Vagina (tissue), 2 donors: ENCODE results near the gene ARHGAP8.

Source experiments
- POLR2A ChIP-seq, 2 donors: fragments of 450-650 bp; IDR thresholded peaks; one replicate each; pipeline ENCODE4 v1.6.1; 2017; ENCODE audit warnings: antibody characterized with exemption in 2 of 2, mild to moderate bottlenecking in 2 of 2, moderate library complexity in 2 of 2
- TF ChIP-seq, protein P1 (sequence below), 3 experiments: fragments of 450-650 bp in 2 of 3; fragments of 200-600 bp in 1 of 3; sonication (generic) in 1 of 3; IDR thresholded peaks; one replicate each; pipeline ENCODE4 v1.5.1; 2017 to 2019; ENCODE audit warnings: antibody characterized with exemption in 3 of 3, mild to moderate bottlenecking in 2 of 3, moderate library complexity in 2 of 3

DNA sequence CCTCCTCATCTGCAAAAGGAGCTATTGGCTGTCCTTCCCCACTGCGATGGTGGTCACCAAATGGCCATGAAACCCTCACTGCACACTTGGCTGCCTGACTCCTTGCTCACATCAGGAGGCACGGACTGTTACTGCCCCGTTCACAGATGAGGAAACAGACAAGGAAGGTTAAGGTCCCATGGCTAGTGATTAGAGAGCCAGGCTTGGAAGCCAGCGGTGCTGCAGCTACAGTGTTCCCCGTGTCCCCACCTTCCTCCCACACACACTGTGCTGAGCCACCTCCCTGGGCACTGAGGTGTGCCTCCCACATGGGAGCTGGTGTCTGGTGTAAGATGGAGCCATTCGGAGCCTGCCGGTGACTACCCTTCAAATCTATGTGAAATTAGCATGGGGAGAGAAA, 2.6 kb downstream of the ARHGAP8 start:
- TF ChIP-seq, protein P1, sequence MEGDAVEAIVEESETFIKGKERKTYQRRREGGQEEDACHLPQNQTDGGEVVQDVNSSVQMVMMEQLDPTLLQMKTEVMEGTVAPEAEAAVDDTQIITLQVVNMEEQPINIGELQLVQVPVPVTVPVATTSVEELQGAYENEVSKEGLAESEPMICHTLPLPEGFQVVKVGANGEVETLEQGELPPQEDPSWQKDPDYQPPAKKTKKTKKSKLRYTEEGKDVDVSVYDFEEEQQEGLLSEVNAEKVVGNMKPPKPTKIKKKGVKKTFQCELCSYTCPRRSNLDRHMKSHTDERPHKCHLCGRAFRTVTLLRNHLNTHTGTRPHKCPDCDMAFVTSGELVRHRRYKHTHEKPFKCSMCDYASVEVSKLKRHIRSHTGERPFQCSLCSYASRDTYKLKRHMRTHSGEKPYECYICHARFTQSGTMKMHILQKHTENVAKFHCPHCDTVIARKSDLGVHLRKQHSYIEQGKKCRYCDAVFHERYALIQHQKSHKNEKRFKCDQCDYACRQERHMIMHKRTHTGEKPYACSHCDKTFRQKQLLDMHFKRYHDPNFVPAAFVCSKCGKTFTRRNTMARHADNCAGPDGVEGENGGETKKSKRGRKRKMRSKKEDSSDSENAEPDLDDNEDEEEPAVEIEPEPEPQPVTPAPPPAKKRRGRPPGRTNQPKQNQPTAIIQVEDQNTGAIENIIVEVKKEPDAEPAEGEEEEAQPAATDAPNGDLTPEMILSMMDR (IDR thresholded peaks at IDR 0.05) = no peak
- no peak for TF ChIP-seq POLR2A (IDR thresholded peaks at IDR 0.05)
